ENCODE results near the gene DDX59. TPM values are rescaled to one million over a fixed set of nuclear protein-coding genes. Genes with fewer than 3 reads are reported as not detected.
A peak's percentile ranks its signal among the peaks of the same experiment; 100 is the strongest.

The DDX59 gene
- polyA plus RNA-seq, 1 of the 3 experiments (the other 2 are of a cell fraction) = 8.9 TPM

DNA sequence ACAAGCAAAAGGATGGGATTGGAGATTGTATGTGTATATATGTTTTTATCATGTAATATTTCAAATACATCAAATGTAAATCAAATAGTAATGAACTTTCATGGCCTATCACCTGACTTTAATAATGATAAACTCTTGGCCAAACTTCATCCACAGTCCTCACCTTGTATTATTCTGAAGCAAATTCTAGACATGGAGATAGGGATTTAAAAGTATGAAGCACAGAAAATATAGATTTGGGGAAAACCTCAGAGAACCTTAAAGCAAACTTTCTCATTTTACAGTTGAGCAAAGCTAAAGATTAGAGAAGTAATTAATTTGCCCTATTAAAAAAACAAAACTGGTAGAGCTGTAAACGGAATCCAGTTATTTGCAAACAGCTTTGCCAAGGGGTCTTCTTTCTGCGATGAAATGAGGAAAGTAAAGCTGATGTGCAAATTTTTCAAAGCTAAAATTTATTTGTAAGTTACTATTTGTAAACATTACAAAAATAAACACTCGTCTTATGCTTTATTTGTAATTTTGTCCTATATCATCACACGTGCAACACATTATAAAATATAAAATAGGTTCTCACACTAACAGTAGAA is 29.2 kb downstream of the DDX59 start:
- Histone ChIP-seq H3K79me2 (ENCODE audit: insufficient read depth) (no peaks in the 10 kb centered on the region), H4K20me1 (ENCODE audit: insufficient read depth) (no peaks in the 10 kb centered on the region), H3K27me3 (ENCODE audit: insufficient read depth) (no peaks in the 10 kb centered on the region), H3K9me3 (no peaks in the 10 kb centered on the region), H3K9ac (peak overlapping the region; percentile 40; the same call in 1 of the 2 replicates), H3K4me2 (peak overlapping the region; percentile 33; the same call in 1 of the 2 replicates), H3K4me3 (ENCODE audit: low read depth in 2 of 2, low read length in 1 of 2) (no peak overlapping the region), H3K36me3 (replicated peaks in 1 of 2; ENCODE audit: control insufficient read depth in 1 of 2, insufficient read depth in 2 of 2, low read length in 1 of 2) (peaks cover 0 to 3% of the 10 kb centered on the region in 2 experiments), H2AFZ (ENCODE audit: low read depth) (peak overlapping the region; percentile 84; the same call in 1 of the 2 replicates), H3K9me2 (no peaks in the 10 kb centered on the region), H3K4me1 (ENCODE audit: control insufficient read depth in 1 of 2, insufficient read depth in 2 of 2, low read depth in 1 of 2, low read length in 1 of 2) (peaks cover 2 to 16% of the 10 kb centered on the region in 2 experiments; a peak in 3 of 4 replicates), H3F3A (replicated peaks; ENCODE audit: insufficient read depth) (no peaks in the 10 kb centered on the region), H3K27ac (ENCODE audit: low read depth in 2 of 2, low read length in 1 of 2) (peak overlapping the region; percentile 58 to 84)
- CTCF ChIA-PET = no interaction called here
- no peak for DNase-seq
- TF ChIP-seq NRF1 (IDR thresholded peaks at IDR 0.05; ENCODE audit: low read depth, low read length) = no peak
- TF ChIP-seq EP300 (IDR thresholded peaks at IDR 0.05; ENCODE audit: borderline replicate concordance in 1 of 2, low read depth in 1 of 2, low read length in 1 of 2) = no peak
- TF ChIP-seq, protein P1, sequence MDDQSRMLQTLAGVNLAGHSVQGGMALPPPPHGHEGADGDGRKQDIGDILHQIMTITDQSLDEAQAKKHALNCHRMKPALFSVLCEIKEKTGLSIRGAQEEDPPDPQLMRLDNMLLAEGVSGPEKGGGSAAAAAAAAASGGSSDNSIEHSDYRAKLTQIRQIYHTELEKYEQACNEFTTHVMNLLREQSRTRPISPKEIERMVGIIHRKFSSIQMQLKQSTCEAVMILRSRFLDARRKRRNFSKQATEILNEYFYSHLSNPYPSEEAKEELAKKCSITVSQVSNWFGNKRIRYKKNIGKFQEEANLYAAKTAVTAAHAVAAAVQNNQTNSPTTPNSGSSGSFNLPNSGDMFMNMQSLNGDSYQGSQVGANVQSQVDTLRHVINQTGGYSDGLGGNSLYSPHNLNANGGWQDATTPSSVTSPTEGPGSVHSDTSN (IDR thresholded peaks at IDR 0.05) = no peak
- TF ChIP-seq MEF2A (IDR thresholded peaks at IDR 0.05; ENCODE audit: borderline replicate concordance, low read depth) = no peak
- TF ChIP-seq TAF1 (IDR thresholded peaks at IDR 0.05; ENCODE audit: borderline replicate concordance, low read depth, low read length) = no peak
- 96% methylated on average over 4 of the region's 4 CpGs for WGBS (ENCODE audit: low lambda C conversion rate)
- POLR2A ChIA-PET = no interaction called here

DNA sequence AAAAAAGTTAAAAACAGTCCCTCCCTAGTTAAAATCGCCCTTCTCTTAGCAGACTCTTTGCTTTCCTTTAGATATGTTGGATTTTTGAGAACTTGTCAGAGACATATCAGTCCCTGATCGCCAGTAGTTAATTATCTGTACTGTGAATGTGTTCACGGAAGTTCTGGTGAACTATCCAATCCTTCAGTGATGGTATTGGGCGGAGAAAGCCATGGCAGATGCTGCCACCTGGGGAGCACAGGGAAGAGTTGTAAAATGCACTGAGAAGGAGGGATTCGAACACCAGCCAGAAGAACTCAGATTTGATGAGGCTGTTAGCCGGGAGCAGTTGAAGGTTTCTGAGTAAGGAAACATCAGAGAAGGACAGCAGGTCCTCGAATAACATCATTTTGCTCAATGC is 31.6 kb downstream of the DDX59 start:
- 85% methylated on average over 7 of the region's 7 CpGs for WGBS (ENCODE audit: low lambda C conversion rate)
- Histone ChIP-seq H3K9ac (no peak overlapping the region), H3K4me3 (ENCODE audit: low read depth in 2 of 2, low read length in 1 of 2) (no peak overlapping the region), H3K79me2 (ENCODE audit: insufficient read depth) (no peaks in the 10 kb centered on the region), H3K4me1 (ENCODE audit: control insufficient read depth in 1 of 2, insufficient read depth in 2 of 2, low read depth in 1 of 2, low read length in 1 of 2) (peaks cover 2 to 16% of the 10 kb centered on the region in 2 experiments; a peak in 3 of 4 replicates), H3K9me3 (no peaks in the 10 kb centered on the region), H2AFZ (ENCODE audit: low read depth) (no peak overlapping the region), H4K20me1 (ENCODE audit: insufficient read depth) (no peaks in the 10 kb centered on the region), H3K27ac (ENCODE audit: low read depth in 2 of 2, low read length in 1 of 2) (no peak overlapping the region), H3F3A (replicated peaks; ENCODE audit: insufficient read depth) (no peaks in the 10 kb centered on the region), H3K27me3 (ENCODE audit: insufficient read depth) (no peaks in the 10 kb centered on the region), H3K4me2 (no peak overlapping the region), H3K36me3 (replicated peaks in 1 of 2; ENCODE audit: control insufficient read depth in 1 of 2, insufficient read depth in 2 of 2, low read length in 1 of 2) (no peaks in the 10 kb centered on the region), H3K9me2 (no peaks in the 10 kb centered on the region)
- ChIA-PET POLR2A (no interaction called here), CTCF (no interaction called here)
- DNase-seq = no peak
- TF ChIP-seq, protein P2, sequence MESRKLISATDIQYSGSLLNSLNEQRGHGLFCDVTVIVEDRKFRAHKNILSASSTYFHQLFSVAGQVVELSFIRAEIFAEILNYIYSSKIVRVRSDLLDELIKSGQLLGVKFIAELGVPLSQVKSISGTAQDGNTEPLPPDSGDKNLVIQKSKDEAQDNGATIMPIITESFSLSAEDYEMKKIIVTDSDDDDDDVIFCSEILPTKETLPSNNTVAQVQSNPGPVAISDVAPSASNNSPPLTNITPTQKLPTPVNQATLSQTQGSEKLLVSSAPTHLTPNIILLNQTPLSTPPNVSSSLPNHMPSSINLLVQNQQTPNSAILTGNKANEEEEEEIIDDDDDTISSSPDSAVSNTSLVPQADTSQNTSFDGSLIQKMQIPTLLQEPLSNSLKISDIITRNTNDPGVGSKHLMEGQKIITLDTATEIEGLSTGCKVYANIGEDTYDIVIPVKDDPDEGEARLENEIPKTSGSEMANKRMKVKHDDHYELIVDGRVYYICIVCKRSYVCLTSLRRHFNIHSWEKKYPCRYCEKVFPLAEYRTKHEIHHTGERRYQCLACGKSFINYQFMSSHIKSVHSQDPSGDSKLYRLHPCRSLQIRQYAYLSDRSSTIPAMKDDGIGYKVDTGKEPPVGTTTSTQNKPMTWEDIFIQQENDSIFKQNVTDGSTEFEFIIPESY (IDR thresholded peaks at IDR 0.05; ENCODE audit: borderline replicate concordance, low read depth) = no peak
- no peak for TF ChIP-seq ELF1 (IDR thresholded peaks at IDR 0.05)
- TF ChIP-seq EP300 (IDR thresholded peaks at IDR 0.05; ENCODE audit: borderline replicate concordance in 1 of 2, low read depth in 1 of 2, low read length in 1 of 2) = no peak
- TF ChIP-seq GABPA (IDR thresholded peaks at IDR 0.05; ENCODE audit: low read depth) = no peak
- TF ChIP-seq YY1 (IDR thresholded peaks at IDR 0.05; ENCODE audit: low read depth) = no peak
